SH-SY5Y (cell line): ENCODE data around the gene PSD4.

Experiments
- GATA2 ChIP-seq: IDR thresholded peaks from 2 replicates; pipeline ENCODE4 v1.6.1; 2011; ENCODE audit warnings: mild to moderate bottlenecking, low read depth, low read length
- GATA3 ChIP-seq: IDR thresholded peaks from 2 replicates; pipeline ENCODE4 v1.6.1; 2011; ENCODE audit warnings: low read depth, mild to moderate bottlenecking, low read length, moderate library complexity

- TF ChIP-seq GATA2 (no peak), GATA3 (no peak)
Measured at GRCh38 chr2:113215056-113215455, 41.3 kb downstream of the PSD4 start.
